Neural progenitor cell (in vitro differentiated cells): ENCODE data around the gene ZNF282. TPM values are rescaled to one million over a fixed set of nuclear protein-coding genes. Genes with fewer than 3 reads are reported as not detected.

Experiments used
- DNase-seq: peaks from one replicate; pipeline ENCODE4 v3.0.0-alpha.2; 2016; ENCODE audit warnings: low spot score
- H2AFZ ChIP-seq: fragments of 200-600 bp; sonication (generic); replicated peaks from 2 replicates; pipeline ENCODE4 v1.6.1; 2016; ENCODE audit warnings: antibody characterized with exemption
- H3F3A ChIP-seq: fragments of 200-600 bp; sonication (generic); 2 replicates; pipeline ENCODE4 v1.6.1; 2016; ENCODE audit warnings: antibody characterized with exemption, low read depth
- H3K27ac ChIP-seq: fragments of 200-600 bp; sonication (generic); 2 replicates; pipeline ENCODE4 v1.5.1; 2016; ENCODE audit warnings: mild to moderate bottlenecking
- H3K27me3 ChIP-seq: fragments of 200-600 bp; sonication (generic); 2 replicates; pipeline ENCODE4 v1.6.1; 2016; ENCODE audit warnings: mild to moderate bottlenecking, moderate library complexity
- H3K36me3 ChIP-seq: fragments of 200-600 bp; sonication (generic); 2 replicates; pipeline ENCODE4 v1.5.1; 2016
- H3K4me1 ChIP-seq: fragments of 200-600 bp; sonication (generic); 2 replicates; pipeline ENCODE4 v1.6.1; 2016; ENCODE audit warnings: mixed run types
- H3K4me2 ChIP-seq: fragments of 200-600 bp; sonication (generic); 2 replicates; pipeline ENCODE4 v1.6.1; 2016
- H3K4me3 ChIP-seq: fragments of 200-600 bp; sonication (generic); 2 replicates; pipeline ENCODE4 v1.5.1; 2016
- H3K79me2 ChIP-seq: fragments of 200-600 bp; sonication (generic); 2 replicates; pipeline ENCODE4 v1.6.1; 2016; ENCODE audit warnings: low read depth
- H3K9ac ChIP-seq: fragments of 200-600 bp; sonication (generic); 2 replicates; pipeline ENCODE4 v1.6.1; 2016
- H3K9me3 ChIP-seq: fragments of 200-600 bp; sonication (generic); 2 replicates; pipeline ENCODE4 v1.5.1; 2016; ENCODE audit warnings: low read depth
- H4K20me1 ChIP-seq: fragments of 200-600 bp; sonication (generic); 2 replicates; pipeline ENCODE4 v1.6.1; 2016; ENCODE audit warnings: low read depth
- H3K27ac Mint-ChIP-seq: 3 replicates; pipeline ENCODE4 v1.8.0; 2021; ENCODE audit warnings: mixed read lengths
- H3K27me3 Mint-ChIP-seq: 2 replicates; pipeline ENCODE4 v1.8.0; 2022; ENCODE audit warnings: low read depth, mild to moderate bottlenecking, inconsistent platforms, moderate library complexity, mixed read lengths; ENCODE audit not compliant: insufficient read depth
- H3K36me3 Mint-ChIP-seq: 3 replicates; pipeline ENCODE4 v1.8.0; 2021; ENCODE audit warnings: mixed read lengths
- H3K4me1 Mint-ChIP-seq: 3 replicates; pipeline ENCODE4 v1.8.0; 2021; ENCODE audit warnings: mixed read lengths
- H3K4me3 Mint-ChIP-seq: 3 replicates; pipeline ENCODE4 v1.8.0; 2021; ENCODE audit warnings: mild to moderate bottlenecking, moderate library complexity, mixed read lengths
- H3K9me3 Mint-ChIP-seq: 3 replicates; pipeline ENCODE4 v1.8.0; 2020; ENCODE audit warnings: mixed read lengths
- CTCF ChIP-seq: fragments of 200-600 bp; sonication (generic); IDR thresholded peaks from 2 replicates; pipeline ENCODE4 v1.5.1; 2017; ENCODE audit warnings: antibody characterized with exemption, mild to moderate bottlenecking
- EZH2 ChIP-seq: fragments of 200-600 bp; sonication (generic); IDR thresholded peaks from 2 replicates; pipeline ENCODE4 v1.6.1; 2017; ENCODE audit warnings: antibody characterized with exemption, mild to moderate bottlenecking, moderate library complexity
- EZH2phosphoT487 ChIP-seq: fragments of 200-600 bp; sonication (generic); IDR thresholded peaks from 2 replicates; pipeline ENCODE4 v1.6.1; 2017; ENCODE audit warnings: antibody characterized with exemption
- total RNA-seq: library from RNA; depleted of rRNA; stranded (reverse); fragments of >200 nt; gene quantifications from 2 replicates; pipeline ENCODE4 v1.2.3, GENCODE V29; 2015; ENCODE audit warnings: low replicate concordance

Gene ZNF282
- total RNA-seq, 1 donor from 2014 or later, result 15.9 TPM

GRCh38 chr7:149175150-149175549 lies 20.2 kb upstream of the ZNF282 start:
- Histone ChIP-seq H2AFZ (no peak overlapping the region), H3K36me3 (peaks cover 9% of the 10 kb centered on the region), H3F3A (no peaks in the 10 kb centered on the region), H3K9ac (no peak overlapping the region), H3K9me3 (no peaks in the 10 kb centered on the region), H3K4me3 (no peak overlapping the region), H3K27me3 (no peaks in the 10 kb centered on the region), H3K4me1 (no peaks in the 10 kb centered on the region), H3K27ac (no peak overlapping the region), H4K20me1 (no peaks in the 10 kb centered on the region), H3K79me2 (no peaks in the 10 kb centered on the region), H3K4me2 (no peak overlapping the region)
- DNase-seq, result no peak
- Mint-ChIP-seq H3K36me3 (peaks cover 19% of the 10 kb centered on the region), H3K27ac (no peak overlapping the region), H3K4me3 (no peak overlapping the region), H3K4me1 (no peaks in the 10 kb centered on the region), H3K9me3 (no peaks in the 10 kb centered on the region), H3K27me3 (no peaks in the 10 kb centered on the region)
- TF ChIP-seq CTCF, result no peak
- TF ChIP-seq EZH2, result no peak
- no peak for TF ChIP-seq EZH2phosphoT487

GRCh38 chr7:149179241-149179640 lies 16.1 kb upstream of the ZNF282 start:
- peaks cover 2% of the 10 kb centered on the region for H3K27me3 Mint-ChIP-seq
- Histone ChIP-seq H3K4me1 (no peaks in the 10 kb centered on the region), H3F3A (no peaks in the 10 kb centered on the region), H2AFZ (no peak overlapping the region), H3K4me2 (no peak overlapping the region), H3K36me3 (peaks cover 12% of the 10 kb centered on the region), H3K9ac (no peak overlapping the region), H3K27ac (no peak overlapping the region), H4K20me1 (no peaks in the 10 kb centered on the region), H3K4me3 (no peak overlapping the region), H3K79me2 (no peaks in the 10 kb centered on the region), H3K9me3 (no peaks in the 10 kb centered on the region), H3K27me3 (no peaks in the 10 kb centered on the region)
- H3K27ac Mint-ChIP-seq, result no peak overlapping the region
- peaks cover 24% of the 10 kb centered on the region for H3K36me3 Mint-ChIP-seq
- no peak for TF ChIP-seq EZH2phosphoT487
- no peak for DNase-seq
- no peaks in the 10 kb centered on the region for H3K9me3 Mint-ChIP-seq
- H3K4me1 Mint-ChIP-seq, result no peaks in the 10 kb centered on the region
- no peak overlapping the region for H3K4me3 Mint-ChIP-seq

- H3K4me1 Mint-ChIP-seq, result no peaks in the 10 kb centered on the region
- Histone ChIP-seq H3K79me2 (no peaks in the 10 kb centered on the region), H4K20me1 (no peaks in the 10 kb centered on the region), H3F3A (no peaks in the 10 kb centered on the region), H3K4me2 (no peak overlapping the region), H3K4me3 (no peak overlapping the region), H3K9me3 (no peaks in the 10 kb centered on the region), H2AFZ (no peak overlapping the region), H3K4me1 (no peaks in the 10 kb centered on the region), H3K27ac (no peak overlapping the region), H3K9ac (peak overlapping the region; percentile 50), H3K27me3 (no peaks in the 10 kb centered on the region), H3K36me3 (peaks cover 12% of the 10 kb centered on the region)
- peaks cover 27% of the 10 kb centered on the region for H3K36me3 Mint-ChIP-seq
- no peak overlapping the region for H3K4me3 Mint-ChIP-seq
- no peak for DNase-seq
- TF ChIP-seq EZH2 (no peak), EZH2phosphoT487 (no peak), CTCF (no peak)
- H3K9me3 Mint-ChIP-seq, result no peaks in the 10 kb centered on the region
- peaks cover 2% of the 10 kb centered on the region for H3K27me3 Mint-ChIP-seq
- no peak overlapping the region for H3K27ac Mint-ChIP-seq
Observed at GRCh38 chr7:149180722-149181449, 14.5 kb upstream of the ZNF282 start.

- H3K27ac ChIP-seq, result no peak overlapping the region
- no peak for DNase-seq
- Mint-ChIP-seq H3K27ac (no peak overlapping the region), H3K4me1 (no peaks in the 10 kb centered on the region), H3K4me3 (no peak overlapping the region), H3K27me3 (peaks cover 2% of the 10 kb centered on the region), H3K9me3 (no peaks in the 10 kb centered on the region), H3K36me3 (peaks cover 27% of the 10 kb centered on the region)
- no peaks in the 10 kb centered on the region for H3F3A ChIP-seq
- H3K9me3 ChIP-seq, result no peaks in the 10 kb centered on the region
- TF ChIP-seq CTCF (no peak), EZH2 (no peak), EZH2phosphoT487 (no peak)
- H3K27me3 ChIP-seq, result no peaks in the 10 kb centered on the region
- H3K4me2 ChIP-seq, result no peak overlapping the region
- no peak overlapping the region for H2AFZ ChIP-seq
- no peaks in the 10 kb centered on the region for H4K20me1 ChIP-seq
- no peak overlapping the region for H3K9ac ChIP-seq
- peaks cover 10% of the 10 kb centered on the region for H3K36me3 ChIP-seq
- H3K4me1 ChIP-seq, result no peaks in the 10 kb centered on the region
- no peaks in the 10 kb centered on the region for H3K79me2 ChIP-seq
- H3K4me3 ChIP-seq, result no peak overlapping the region
Observed at GRCh38 chr7:149181450-149181790, 13.9 kb upstream of the ZNF282 start.
